Cardiac fibroblast (primary cell): ENCODE data around the gene UGGT2.
"Not testable (repeated sequence)": the region's sequence is repeated elsewhere in the genome, so short reads cannot be mapped to it uniquely, and the experiment has no call there.

Experiments
- DNase-seq, 2 donors: peaks; one replicate each; pipeline versions ENCODE4 v3.0.0 to v3.0.0-alpha.2; 2010; ENCODE audit warnings: low read depth in 2 of 2
- H3K4me3 ChIP-seq, 2 donors: replicated peaks in 1 of 2; 1 replicate in 1 of 2; 2 replicates in 1 of 2; pipeline ENCODE4 v1.5.1; 2011; ENCODE audit warnings: low read depth in 2 of 2, low read length in 2 of 2, mild to moderate bottlenecking in 2 of 2, moderate library complexity in 1 of 2
- TF ChIP-seq, protein P1 (sequence below): IDR thresholded peaks from one replicate; pipeline ENCODE4 v1.5.1; 2011; ENCODE audit warnings: low read depth, mild to moderate bottlenecking, low read length, inconsistent platforms

Gene UGGT2

DNA sequence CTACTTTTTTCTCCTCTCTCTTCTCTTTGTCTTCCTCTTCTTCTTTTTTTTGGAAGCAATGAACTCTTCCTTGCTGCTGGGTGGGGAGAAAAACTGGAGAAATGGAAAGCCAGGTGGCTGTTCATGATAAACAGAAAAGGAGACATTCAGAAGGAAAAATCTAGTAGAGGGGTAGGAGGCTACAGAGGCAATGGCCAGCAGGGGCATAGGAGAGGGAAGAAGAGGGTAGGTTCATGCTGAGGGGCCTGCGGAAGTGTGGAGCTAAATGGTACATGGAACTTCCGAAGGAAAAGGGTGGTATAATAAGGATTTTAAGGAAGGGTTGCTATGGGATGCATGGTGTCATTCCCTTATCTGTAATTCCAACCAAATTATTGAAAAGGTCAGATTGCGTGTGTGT is 19.2 kb upstream of the UGGT2 start:
- DNase-seq = no peak
- no peak overlapping the region for H3K4me3 ChIP-seq
- TF ChIP-seq, protein P1, sequence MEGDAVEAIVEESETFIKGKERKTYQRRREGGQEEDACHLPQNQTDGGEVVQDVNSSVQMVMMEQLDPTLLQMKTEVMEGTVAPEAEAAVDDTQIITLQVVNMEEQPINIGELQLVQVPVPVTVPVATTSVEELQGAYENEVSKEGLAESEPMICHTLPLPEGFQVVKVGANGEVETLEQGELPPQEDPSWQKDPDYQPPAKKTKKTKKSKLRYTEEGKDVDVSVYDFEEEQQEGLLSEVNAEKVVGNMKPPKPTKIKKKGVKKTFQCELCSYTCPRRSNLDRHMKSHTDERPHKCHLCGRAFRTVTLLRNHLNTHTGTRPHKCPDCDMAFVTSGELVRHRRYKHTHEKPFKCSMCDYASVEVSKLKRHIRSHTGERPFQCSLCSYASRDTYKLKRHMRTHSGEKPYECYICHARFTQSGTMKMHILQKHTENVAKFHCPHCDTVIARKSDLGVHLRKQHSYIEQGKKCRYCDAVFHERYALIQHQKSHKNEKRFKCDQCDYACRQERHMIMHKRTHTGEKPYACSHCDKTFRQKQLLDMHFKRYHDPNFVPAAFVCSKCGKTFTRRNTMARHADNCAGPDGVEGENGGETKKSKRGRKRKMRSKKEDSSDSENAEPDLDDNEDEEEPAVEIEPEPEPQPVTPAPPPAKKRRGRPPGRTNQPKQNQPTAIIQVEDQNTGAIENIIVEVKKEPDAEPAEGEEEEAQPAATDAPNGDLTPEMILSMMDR = no peak

DNA sequence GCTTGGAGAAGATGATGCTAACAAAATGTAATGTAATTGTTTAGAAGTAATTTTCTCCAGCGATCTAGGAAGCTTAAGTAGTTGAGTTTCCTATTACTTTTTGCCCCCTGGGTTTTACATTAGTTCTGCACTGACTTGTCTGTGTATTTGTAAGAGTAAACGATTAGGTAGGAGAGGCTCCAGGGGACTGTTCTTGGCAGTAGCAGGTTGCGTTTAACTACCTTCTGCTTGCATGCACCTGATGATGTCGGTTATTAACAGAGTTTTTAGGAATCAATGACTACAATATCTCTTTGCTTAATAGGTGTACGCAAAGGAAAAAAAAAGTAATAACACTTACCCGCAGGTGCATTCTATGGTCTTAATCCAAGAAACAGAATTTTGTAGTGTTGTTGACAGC is 18.3 kb upstream of the UGGT2 start:
- H3K4me3 ChIP-seq = no peak overlapping the region
- TF ChIP-seq, protein P1 = no peak
- no peak for DNase-seq

DNA sequence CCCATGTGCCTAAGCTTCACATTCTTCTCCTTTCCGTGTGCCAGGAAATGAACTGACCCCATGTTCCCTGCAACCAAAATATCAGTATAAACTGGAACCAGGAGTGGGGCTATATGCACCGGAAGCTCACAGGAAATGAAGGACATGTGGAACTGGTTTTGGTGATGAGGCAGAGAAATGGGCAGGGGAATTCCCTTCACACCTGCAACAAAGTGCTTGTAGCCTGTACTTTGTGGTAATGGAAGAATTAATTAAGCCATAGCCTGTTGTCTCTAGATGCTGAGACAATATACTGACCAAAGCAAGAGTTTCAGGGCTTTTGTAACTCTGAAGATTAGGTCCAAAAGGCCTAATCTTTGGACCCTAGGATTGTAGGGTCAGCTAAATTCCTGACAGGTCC is 15.5 kb upstream of the UGGT2 start:
- TF ChIP-seq, protein P1 = no peak

DNA sequence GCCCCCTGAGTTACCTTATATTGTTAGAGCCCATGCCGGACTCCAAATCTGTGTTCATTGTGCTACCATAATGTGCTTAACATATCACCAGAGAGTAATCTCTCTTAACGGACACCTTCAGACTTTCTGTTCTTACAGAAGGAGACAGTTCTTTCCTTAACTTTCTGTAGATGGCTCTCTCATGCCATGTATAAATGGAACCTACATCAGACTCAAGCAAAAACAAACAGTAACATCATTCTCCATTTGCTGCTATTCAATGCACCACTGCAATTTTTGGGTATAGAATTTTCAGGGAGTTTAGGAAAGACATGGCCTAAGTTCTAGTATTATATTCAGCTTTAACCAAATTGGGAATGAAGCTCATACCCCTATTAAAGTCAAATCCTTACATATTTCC is 12.6 kb upstream of the UGGT2 start:
- no peak for DNase-seq
- TF ChIP-seq, protein P1 = no peak

More for the DNA sequence above, 15.5 kb upstream of the UGGT2 start:
- no peak for DNase-seq
- H3K4me3 ChIP-seq = no peak overlapping the region

DNA sequence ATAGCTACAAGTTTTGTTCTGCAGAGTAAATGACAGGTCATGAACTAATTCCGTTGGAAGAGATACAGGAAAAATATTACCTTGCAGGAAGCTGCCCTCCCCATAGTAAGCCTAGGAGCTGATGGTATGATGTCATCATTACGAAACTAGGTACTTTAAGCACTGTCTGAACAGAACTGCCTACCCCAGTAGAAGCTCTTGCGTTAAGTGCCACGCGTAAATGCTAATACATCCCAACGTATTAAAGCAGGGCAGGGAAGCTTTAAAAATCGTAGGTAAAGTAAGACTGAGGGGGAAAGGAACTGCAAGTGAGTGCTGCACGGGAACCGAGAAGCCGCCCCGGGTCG is 572 bp downstream of the UGGT2 start:
- DNase-seq = peak; percentile 60 to 85
- TF ChIP-seq, protein P1 = no peak
- H3K4me3 ChIP-seq = peak overlapping the region; percentile 74 to 99

More for the DNA sequence above, 12.6 kb upstream of the UGGT2 start:
- H3K4me3 ChIP-seq = no peak overlapping the region

DNA sequence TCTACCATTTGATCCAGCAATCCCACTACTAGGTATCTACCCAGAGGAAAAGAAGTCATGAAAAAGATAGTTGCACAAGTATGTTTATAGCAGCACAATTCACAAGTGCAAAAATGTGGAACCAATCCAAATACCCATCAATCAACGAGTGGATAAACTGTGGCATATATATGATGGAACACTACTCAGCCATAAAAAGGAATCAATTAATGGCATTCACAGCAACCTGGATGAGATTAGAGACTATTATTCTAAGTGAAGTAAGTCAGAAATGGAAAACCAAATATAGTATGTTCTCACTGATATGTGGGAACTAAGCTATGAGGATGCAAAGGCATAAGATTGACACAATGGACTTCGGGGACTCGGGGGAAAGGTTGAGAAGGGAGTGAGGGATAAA is 1.3 kb downstream of the UGGT2 start:
- H3K4me3 ChIP-seq = peak overlapping the region in 1 of 2 donors; percentile 99
- not testable (repeated sequence) for DNase-seq

DNA sequence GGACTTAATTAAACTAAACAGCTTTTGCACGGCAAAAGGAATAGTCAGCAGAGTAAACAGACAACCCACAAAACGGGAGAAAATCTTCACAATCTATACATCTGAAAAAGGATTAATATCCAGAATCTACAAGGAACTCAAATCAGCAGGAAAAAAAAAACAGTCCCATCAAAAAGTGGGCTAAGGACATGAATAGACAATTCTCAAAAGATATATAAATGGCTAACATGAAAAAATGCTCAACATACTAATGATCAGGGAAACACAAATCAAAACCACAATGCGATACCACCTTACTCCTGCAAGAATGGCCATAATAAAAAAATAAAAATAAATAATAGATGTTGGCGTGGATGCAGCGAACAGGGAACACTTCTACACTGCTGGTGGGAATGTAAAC is 1.7 kb downstream of the UGGT2 start:
- not testable (repeated sequence) for H3K4me3 ChIP-seq, DNase-seq

DNA sequence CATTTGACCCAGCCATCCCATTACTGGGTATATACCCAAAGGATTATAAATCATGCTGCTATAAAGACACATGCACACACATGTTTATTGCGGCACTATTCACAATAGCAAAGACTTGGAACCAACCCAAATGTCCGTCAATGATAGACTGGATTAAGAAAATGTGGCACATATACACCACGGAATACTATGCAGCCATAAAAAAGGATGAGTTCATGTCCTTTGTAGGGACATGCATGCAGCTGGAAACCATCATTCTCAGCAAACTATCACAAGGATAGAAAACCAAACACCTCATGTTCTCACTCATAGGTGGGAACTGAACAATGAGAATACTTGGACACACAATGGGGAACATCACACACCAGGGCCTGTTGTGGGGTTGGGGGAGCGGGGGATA is 2.2 kb downstream of the UGGT2 start:
- not testable (repeated sequence) for DNase-seq, H3K4me3 ChIP-seq

DNA sequence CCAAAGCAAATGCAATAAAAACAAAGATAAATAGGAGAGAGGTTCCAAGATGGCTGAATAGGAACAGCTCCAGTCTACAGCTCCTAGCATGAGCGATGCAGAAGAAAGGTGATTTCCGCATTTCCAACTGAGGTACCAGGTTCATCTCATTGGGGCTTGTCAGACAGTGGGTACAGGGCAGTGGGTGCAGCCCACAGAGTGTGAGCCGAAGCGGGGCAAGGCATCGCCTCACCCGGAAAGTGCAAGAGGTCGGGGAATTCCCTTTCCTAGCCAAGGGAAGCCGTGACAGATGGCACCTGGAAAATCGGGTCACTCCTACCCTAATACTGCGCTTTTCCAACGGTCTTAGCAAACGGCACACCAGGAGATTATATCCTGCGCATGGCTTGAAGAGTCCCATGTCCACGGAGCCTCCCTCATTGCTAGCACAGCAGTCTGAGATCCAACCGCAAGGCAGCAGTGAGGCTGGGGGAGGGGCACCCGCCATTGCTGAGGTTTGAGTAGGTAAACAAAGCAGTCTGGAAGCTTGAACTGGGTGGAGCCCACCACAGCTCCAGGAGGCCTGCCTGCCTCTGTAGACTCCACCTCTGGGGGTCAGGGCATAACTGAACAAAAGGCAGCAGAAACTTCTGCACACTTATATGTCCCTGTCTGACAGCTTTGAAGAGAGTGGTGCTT is 6.6 kb downstream of the UGGT2 start:
- not testable (repeated sequence) for H3K4me3 ChIP-seq, DNase-seq
